ENCODE data around the gene RPS8.
A peak's percentile ranks its signal among the peaks of the same experiment; 100 is the strongest.
"Not testable (repeated sequence)": the region's sequence is repeated elsewhere in the genome, so short reads cannot be mapped to it uniquely, and the experiment has no call there.

The RPS8 gene

DNA sequence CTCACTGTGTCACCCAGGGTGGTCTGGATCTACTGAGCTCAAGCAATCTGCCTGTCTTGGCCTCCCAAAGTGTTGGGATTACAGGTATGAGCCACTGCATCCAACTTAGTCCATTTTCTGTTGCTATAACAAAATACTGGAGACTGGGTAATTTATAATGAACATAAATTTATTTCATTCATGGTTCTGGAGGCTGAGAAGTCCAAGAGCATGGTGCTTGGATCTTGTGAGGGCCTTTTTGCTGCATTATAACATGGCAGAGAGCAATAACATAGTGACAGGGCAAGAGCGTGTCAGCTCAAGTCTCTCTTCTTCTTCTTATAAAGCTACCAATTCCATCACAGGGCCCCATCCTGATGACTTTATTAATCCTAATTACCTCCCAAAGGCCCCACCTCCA is 39.3 kb upstream of the RPS8 start:
- Histone ChIP-seq H3K79me2 (ENCODE audit: insufficient read depth, low read depth) (peaks cover 12% of the 10 kb centered on the region), H3K27me3 (ENCODE audit: insufficient read depth, low read depth) (no peaks in the 10 kb centered on the region), H2AFZ (ENCODE audit: low read depth) (no peak overlapping the region), H3K36me3 (ENCODE audit: insufficient read depth) (no peaks in the 10 kb centered on the region), H4K20me1 (ENCODE audit: insufficient read depth) (no peaks in the 10 kb centered on the region), H3K9ac (no peak overlapping the region), H3K4me3 (IDR thresholded peaks at IDR 0.05; ENCODE audit: insufficient read depth, low read depth, low read length) (no peak overlapping the region), H3K27ac (no peak overlapping the region), H3K4me1 (ENCODE audit: low read depth, poor library complexity, severe bottlenecking) (peaks cover 23% of the 10 kb centered on the region), H3K4me2 (no peak overlapping the region)
- TF ChIP-seq, protein P1, sequence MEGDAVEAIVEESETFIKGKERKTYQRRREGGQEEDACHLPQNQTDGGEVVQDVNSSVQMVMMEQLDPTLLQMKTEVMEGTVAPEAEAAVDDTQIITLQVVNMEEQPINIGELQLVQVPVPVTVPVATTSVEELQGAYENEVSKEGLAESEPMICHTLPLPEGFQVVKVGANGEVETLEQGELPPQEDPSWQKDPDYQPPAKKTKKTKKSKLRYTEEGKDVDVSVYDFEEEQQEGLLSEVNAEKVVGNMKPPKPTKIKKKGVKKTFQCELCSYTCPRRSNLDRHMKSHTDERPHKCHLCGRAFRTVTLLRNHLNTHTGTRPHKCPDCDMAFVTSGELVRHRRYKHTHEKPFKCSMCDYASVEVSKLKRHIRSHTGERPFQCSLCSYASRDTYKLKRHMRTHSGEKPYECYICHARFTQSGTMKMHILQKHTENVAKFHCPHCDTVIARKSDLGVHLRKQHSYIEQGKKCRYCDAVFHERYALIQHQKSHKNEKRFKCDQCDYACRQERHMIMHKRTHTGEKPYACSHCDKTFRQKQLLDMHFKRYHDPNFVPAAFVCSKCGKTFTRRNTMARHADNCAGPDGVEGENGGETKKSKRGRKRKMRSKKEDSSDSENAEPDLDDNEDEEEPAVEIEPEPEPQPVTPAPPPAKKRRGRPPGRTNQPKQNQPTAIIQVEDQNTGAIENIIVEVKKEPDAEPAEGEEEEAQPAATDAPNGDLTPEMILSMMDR (conservative IDR thresholded peaks at IDR 0.05; ENCODE audit: low read depth, low read length) = no peak

DNA sequence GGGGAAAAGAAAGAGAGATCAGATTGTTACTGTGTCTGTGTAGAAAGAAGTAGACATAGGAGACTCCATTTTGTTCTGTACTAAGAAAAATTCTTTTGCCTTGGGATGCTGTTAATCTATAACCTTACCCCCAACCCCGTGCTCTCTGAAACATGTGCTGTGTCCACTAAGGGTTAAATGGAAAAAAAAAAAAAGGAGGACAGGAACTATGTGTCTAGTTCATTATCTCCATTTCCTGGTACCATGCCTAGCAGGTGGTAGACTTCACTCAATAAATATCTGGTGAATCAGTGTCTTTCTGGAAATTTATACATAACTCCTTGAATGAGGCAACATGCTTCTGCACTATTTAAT is 36.4 kb upstream of the RPS8 start:
- H3K79me2 ChIP-seq (ENCODE audit: insufficient read depth, low read depth) = peaks cover 42% of the 10 kb centered on the region
- peaks cover 34% of the 10 kb centered on the region for H3K4me1 ChIP-seq (ENCODE audit: low read depth, poor library complexity, severe bottlenecking)
- H2AFZ ChIP-seq (ENCODE audit: low read depth) = peak overlapping the region; percentile 84
- peak overlapping the region; percentile 64; the same call in 1 of the 2 replicates for H3K9ac ChIP-seq
- H3K27me3 ChIP-seq (ENCODE audit: insufficient read depth, low read depth); H4K20me1 ChIP-seq (ENCODE audit: insufficient read depth); H3K36me3 ChIP-seq (ENCODE audit: insufficient read depth); H3K4me3 ChIP-seq (IDR thresholded peaks at IDR 0.05; ENCODE audit: insufficient read depth, low read depth, low read length): not testable (repeated sequence)
- peak overlapping the region; percentile 54 for H3K4me2 ChIP-seq
- peak overlapping the region; percentile 38; the same call in 1 of the 2 replicates for H3K27ac ChIP-seq

DNA sequence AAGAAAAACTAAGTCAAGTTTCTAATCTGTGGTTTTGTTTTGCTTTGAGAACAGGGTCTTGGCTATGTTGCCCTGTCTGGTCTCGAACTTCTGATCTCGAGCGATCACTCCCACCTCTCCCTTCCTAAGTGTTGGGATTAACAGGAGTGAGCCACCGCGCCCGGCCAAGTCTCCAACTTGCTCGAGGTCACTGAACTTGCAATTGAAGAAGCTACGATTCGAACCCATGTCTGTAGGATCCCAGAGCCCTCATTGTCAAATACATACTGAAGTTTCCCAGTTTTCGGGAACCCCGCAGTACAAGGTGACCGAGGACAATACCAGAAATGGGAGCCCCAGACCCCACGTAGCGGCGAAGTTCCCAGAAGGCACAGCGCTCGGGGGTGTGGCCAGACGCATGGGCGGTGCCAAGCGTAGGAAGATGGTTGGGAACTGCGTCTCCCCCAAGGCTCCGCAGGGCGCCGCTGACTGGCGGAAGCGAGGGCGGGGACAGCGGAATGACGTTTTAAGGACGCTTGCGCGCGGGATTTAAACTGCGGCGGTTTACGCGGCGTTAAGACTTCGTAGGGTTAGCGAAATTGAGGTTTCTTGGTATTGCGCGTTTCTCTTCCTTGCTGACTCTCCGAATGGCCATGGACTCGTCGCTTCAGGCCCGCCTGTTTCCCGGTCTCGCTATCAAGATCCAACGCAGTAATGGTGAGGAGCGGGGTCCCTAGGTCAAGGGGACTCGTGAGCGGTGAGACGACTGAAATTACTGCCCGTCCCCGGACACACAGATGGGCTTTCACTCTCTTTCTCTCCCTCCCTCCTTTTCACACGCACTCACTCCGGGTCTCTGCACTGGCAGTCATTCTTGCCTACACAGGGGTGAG is 35.8 kb upstream of the RPS8 start, which contains the start of gene KIF2C:
TSS of gene KIF2C (plus strand) at position 531 of the 872 bp plus-strand sequence. CDS start at position 627, 96 bp downstream.
- H4K20me1 ChIP-seq (ENCODE audit: insufficient read depth) = no peaks in the 10 kb centered on the region
- peak within 1 kb of the TSS; percentile 84 for H2AFZ ChIP-seq (ENCODE audit: low read depth)
- TF ChIP-seq, protein P1 (conservative IDR thresholded peaks at IDR 0.05; ENCODE audit: low read depth, low read length) = no peak
- no peaks in the 10 kb centered on the region for H3K27me3 ChIP-seq (ENCODE audit: insufficient read depth, low read depth)
- peak within 1 kb of the TSS; percentile 53 for H3K27ac ChIP-seq
- H3K4me3 ChIP-seq (IDR thresholded peaks at IDR 0.05; ENCODE audit: insufficient read depth, low read depth, low read length) = peak within 1 kb of the TSS; percentile 83
- peak within 1 kb of the TSS; percentile 64 for H3K9ac ChIP-seq
- H3K36me3 ChIP-seq (ENCODE audit: insufficient read depth) = no peaks in the 10 kb centered on the region; the same call in 1 of the 2 replicates
- H3K79me2 ChIP-seq (ENCODE audit: insufficient read depth, low read depth) = peaks cover 48% of the 10 kb centered on the region
- H3K4me1 ChIP-seq (ENCODE audit: low read depth, poor library complexity, severe bottlenecking) = peaks cover 37% of the 10 kb centered on the region
- H3K4me2 ChIP-seq = peak within 1 kb of the TSS; percentile 87

DNA sequence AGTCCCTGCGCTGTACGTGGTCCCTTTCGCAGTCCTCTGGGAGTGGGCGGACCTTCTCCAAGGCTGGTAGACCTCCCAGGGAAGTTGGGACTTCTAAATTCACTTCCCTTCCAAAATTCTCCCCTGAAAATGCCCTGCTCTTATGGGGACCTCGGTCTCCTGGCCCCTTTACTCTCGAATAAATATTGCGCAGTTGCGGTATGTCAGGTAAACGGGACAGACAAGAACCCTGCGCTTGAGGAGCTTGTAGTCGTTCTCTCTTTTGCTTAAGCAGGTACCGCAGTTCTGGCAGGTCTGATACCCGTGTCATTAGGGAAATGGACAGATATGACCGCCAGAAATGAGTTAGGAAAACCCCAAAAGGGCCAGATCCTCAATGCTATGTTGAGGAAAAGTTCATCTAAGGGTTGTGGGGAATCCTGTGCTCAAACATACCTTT is 35.1 kb upstream of the RPS8 start:
- peaks cover 54% of the 10 kb centered on the region for H3K79me2 ChIP-seq (ENCODE audit: insufficient read depth, low read depth)
- no peaks in the 10 kb centered on the region; the same call in 1 of the 2 replicates for H3K36me3 ChIP-seq (ENCODE audit: insufficient read depth)
- H4K20me1 ChIP-seq (ENCODE audit: insufficient read depth) = no peaks in the 10 kb centered on the region
- H3K9ac ChIP-seq = peak overlapping the region; percentile 64
- peak overlapping the region; percentile 83 for H3K4me3 ChIP-seq (IDR thresholded peaks at IDR 0.05; ENCODE audit: insufficient read depth, low read depth, low read length)
- TF ChIP-seq, protein P1 (conservative IDR thresholded peaks at IDR 0.05; ENCODE audit: low read depth, low read length) = no peak
- H3K4me1 ChIP-seq (ENCODE audit: low read depth, poor library complexity, severe bottlenecking) = peaks cover 43% of the 10 kb centered on the region
- peak overlapping the region; percentile 53 for H3K27ac ChIP-seq
- peak overlapping the region; percentile 87 for H3K4me2 ChIP-seq
- peak overlapping the region; percentile 51; the same call in 1 of the 2 replicates for H2AFZ ChIP-seq (ENCODE audit: low read depth)
- H3K27me3 ChIP-seq (ENCODE audit: insufficient read depth, low read depth) = no peaks in the 10 kb centered on the region

Measured in KMS-11 (cell line).